Measurements from ENCODE around the gene FOXC2.

DNA sequence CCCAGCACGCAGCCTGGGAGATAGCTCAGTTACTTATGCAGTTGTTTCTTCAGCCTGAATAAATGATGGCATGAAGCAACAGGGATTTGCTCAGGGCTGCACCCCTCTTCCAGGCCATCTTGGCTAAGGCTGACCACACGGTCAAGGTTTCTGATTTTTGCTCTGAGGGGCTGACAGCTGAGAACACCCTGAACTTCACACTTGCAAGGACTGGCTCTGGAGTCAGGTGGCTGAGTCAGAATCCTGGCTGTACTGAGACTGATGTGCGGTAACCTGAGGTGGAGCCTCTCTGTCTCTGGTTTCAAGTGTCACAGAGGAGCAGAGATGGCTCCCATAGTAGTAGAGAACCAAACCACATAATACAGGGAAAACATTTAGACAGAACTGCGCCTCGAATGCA, 16.3 kb upstream of the FOXC2 start:
- TF ChIP-seq POLR2A (IDR thresholded peaks at IDR 0.05; ENCODE audit: low read depth, low read length) (no peak), POLR2AphosphoS5 (IDR thresholded peaks at IDR 0.05; ENCODE audit: low read depth, low read length) (no peak)
